A549 (cell line): ENCODE results near the gene CASP7. TPM values are rescaled to one million over a fixed set of nuclear protein-coding genes. Genes with fewer than 3 reads are reported as not detected.

Experiments
- CEBPB ChIP-seq, 2 experiments: fragments of >200 bp in 1 of 2; sonication (Bioruptor Twin) in 1 of 2; formaldehyde crosslinking in 1 of 2; IDR thresholded peaks; 2 replicates each; pipeline ENCODE4 v1.6.1; 2012 to 2016
- CHD2 ChIP-seq: fragments of 150-350 bp; IDR thresholded peaks from 2 replicates; pipeline ENCODE4 v1.6.1; 2014; ENCODE audit warnings: low read length; ENCODE audit not compliant: partially characterized antibody
- CHD4 ChIP-seq: fragments of 200-600 bp; sonication (generic); IDR thresholded peaks from 2 replicates; pipeline ENCODE4 v1.6.1; 2016; ENCODE audit warnings: antibody characterized with exemption, mild to moderate bottlenecking, borderline replicate concordance
- CTCF ChIP-seq: fragments of >200 bp; sonication (Bioruptor Twin); formaldehyde crosslinking; IDR thresholded peaks from 3 replicates; pipeline ENCODE4 v1.5.1; 2016
- EHMT2 ChIP-seq: fragments of 200-600 bp; sonication (generic); IDR thresholded peaks from 2 replicates; pipeline ENCODE4 v1.6.1; 2016; ENCODE audit warnings: antibody characterized with exemption, low read depth, mild to moderate bottlenecking, moderate library complexity
- EP300 ChIP-seq, 2 experiments: fragments of >200 bp; sonication (Bioruptor Twin); formaldehyde crosslinking; IDR thresholded peaks; 2 replicates in 1 of 2; 3 replicates in 1 of 2; pipeline ENCODE4 v1.6.1; 2016 to 2017
- ESRRA ChIP-seq: fragments of 150-350 bp; IDR thresholded peaks from 2 replicates; pipeline ENCODE4 v1.6.1; 2014; ENCODE audit warnings: mild to moderate bottlenecking, low read length, borderline replicate concordance
- GATA3 ChIP-seq: IDR thresholded peaks from 2 replicates; pipeline ENCODE4 v1.6.1; 2012; ENCODE audit warnings: borderline replicate concordance
- HES2 ChIP-seq: fragments of >200 bp; sonication (Bioruptor Twin); formaldehyde crosslinking; IDR thresholded peaks from 2 replicates; pipeline ENCODE4 v1.6.1; 2016
- HEYL ChIP-seq: fragments of 250-450 bp; sonication (Bioruptor Pico); IDR thresholded peaks from 2 replicates; pipeline ENCODE4 v1.8.0; 2021; ENCODE audit warnings: mild to moderate bottlenecking, moderate library complexity
- HOXA7 ChIP-seq: fragments of 250-450 bp; sonication (Bioruptor Pico); IDR thresholded peaks from 2 replicates; pipeline ENCODE4 v1.5.0; 2020; ENCODE audit warnings: mild to moderate bottlenecking, moderate library complexity
- JUN ChIP-seq, 2 experiments: fragments of >200 bp; sonication (Bioruptor Twin); formaldehyde crosslinking; IDR thresholded peaks; 2 replicates in 1 of 2; 3 replicates in 1 of 2; pipeline ENCODE4 v1.6.1; 2016 to 2017
- KDM1A ChIP-seq: fragments of 200-600 bp; sonication (generic); IDR thresholded peaks from 2 replicates; pipeline ENCODE4 v1.6.1; 2016; ENCODE audit warnings: low read depth, mild to moderate bottlenecking
- KDM5A ChIP-seq: fragments of 200-600 bp; sonication (generic); IDR thresholded peaks from 2 replicates; pipeline ENCODE4 v1.6.1; 2016; ENCODE audit warnings: antibody characterized with exemption, mild to moderate bottlenecking
- MAFK ChIP-seq: fragments of 450-650 bp; IDR thresholded peaks from 2 replicates; pipeline ENCODE4 v1.6.1; 2014; ENCODE audit not compliant: partially characterized antibody
- NR3C1 ChIP-seq: fragments of >200 bp; sonication (Bioruptor Twin); formaldehyde crosslinking; IDR thresholded peaks from 3 replicates; pipeline ENCODE4 v1.6.1; 2017
- PHF8 ChIP-seq: fragments of 200-600 bp; sonication (generic); IDR thresholded peaks from 2 replicates; pipeline ENCODE4 v1.6.1; 2016; ENCODE audit warnings: low read depth, mild to moderate bottlenecking, antibody characterized with exemption, moderate library complexity, borderline replicate concordance
- RARB ChIP-seq: fragments of 250-450 bp; sonication (Bioruptor Pico); IDR thresholded peaks from 2 replicates; pipeline ENCODE4 v1.8.0; 2021; ENCODE audit warnings: mild to moderate bottlenecking, moderate library complexity
- SREBF2 ChIP-seq: fragments of 450-650 bp; IDR thresholded peaks from 2 replicates; pipeline ENCODE4 v1.6.1; 2014; ENCODE audit warnings: mild to moderate bottlenecking, moderate library complexity
- TFCP2L1 ChIP-seq: fragments of 250-450 bp; sonication (Bioruptor Pico); IDR thresholded peaks from 2 replicates; pipeline ENCODE4 v1.5.0; 2021; ENCODE audit warnings: mild to moderate bottlenecking
- ZFP36 ChIP-seq: fragments of 450-650 bp; IDR thresholded peaks from 2 replicates; pipeline ENCODE4 v1.6.1; 2014; ENCODE audit warnings: borderline replicate concordance; ENCODE audit not compliant: partially characterized antibody
- ZSCAN20 ChIP-seq: fragments of 250-450 bp; sonication (Bioruptor Pico); IDR thresholded peaks from 2 replicates; pipeline ENCODE4 v1.8.0; 2022; ENCODE audit warnings: mild to moderate bottlenecking, moderate library complexity
- polyA plus RNA-seq, 4 experiments: library from polyadenylated mRNA; depleted of rRNA in 3 of 4; stranded (reverse); fragments of >200 nt; fragmentation: RNase III in 1 of 4; extraction: RNeasy Plus Mini Kit Qiagen cat#74134 plus additional on column Dnase treatment in 1 of 4; gene quantifications; 2 replicates in 3 of 4; 3 replicates in 1 of 4; pipeline ENCODE4 v1.2.3, GENCODE V29; 2011 to 2017
- TF ChIP-seq, protein P1 (sequence below): fragments of 200-600 bp; sonication (generic); IDR thresholded peaks from 2 replicates; pipeline ENCODE4 v1.6.1; 2016; ENCODE audit warnings: antibody characterized with exemption, mild to moderate bottlenecking, moderate library complexity
- TF ChIP-seq, protein P2 (sequence below): fragments of 450-650 bp; IDR thresholded peaks from 2 replicates; pipeline ENCODE4 v1.6.1; 2014; ENCODE audit warnings: antibody characterized with exemption

Gene CASP7
- polyA plus RNA-seq, 2 of the 4 experiments (the other 2 are of a cell fraction): 22.6 to 29.7 TPM

- peak; percentile 31; the same call in 1 of the 3 replicates for TF ChIP-seq CTCF
- TF ChIP-seq TFCP2L1: no peak
- no peak for TF ChIP-seq MAFK
- TF ChIP-seq NR3C1: no peak
- TF ChIP-seq HES2: no peak
- no peak for TF ChIP-seq KDM1A
- TF ChIP-seq EP300 (IDR thresholded peaks at IDR 0.05): no peak
- TF ChIP-seq GATA3: 0 out of 2 replicates have a peak, but pooled peaks have one; percentile 26
- no peak for TF ChIP-seq ZFP36
- TF ChIP-seq HEYL: no peak
- no peak for TF ChIP-seq EHMT2
- TF ChIP-seq, protein P1, sequence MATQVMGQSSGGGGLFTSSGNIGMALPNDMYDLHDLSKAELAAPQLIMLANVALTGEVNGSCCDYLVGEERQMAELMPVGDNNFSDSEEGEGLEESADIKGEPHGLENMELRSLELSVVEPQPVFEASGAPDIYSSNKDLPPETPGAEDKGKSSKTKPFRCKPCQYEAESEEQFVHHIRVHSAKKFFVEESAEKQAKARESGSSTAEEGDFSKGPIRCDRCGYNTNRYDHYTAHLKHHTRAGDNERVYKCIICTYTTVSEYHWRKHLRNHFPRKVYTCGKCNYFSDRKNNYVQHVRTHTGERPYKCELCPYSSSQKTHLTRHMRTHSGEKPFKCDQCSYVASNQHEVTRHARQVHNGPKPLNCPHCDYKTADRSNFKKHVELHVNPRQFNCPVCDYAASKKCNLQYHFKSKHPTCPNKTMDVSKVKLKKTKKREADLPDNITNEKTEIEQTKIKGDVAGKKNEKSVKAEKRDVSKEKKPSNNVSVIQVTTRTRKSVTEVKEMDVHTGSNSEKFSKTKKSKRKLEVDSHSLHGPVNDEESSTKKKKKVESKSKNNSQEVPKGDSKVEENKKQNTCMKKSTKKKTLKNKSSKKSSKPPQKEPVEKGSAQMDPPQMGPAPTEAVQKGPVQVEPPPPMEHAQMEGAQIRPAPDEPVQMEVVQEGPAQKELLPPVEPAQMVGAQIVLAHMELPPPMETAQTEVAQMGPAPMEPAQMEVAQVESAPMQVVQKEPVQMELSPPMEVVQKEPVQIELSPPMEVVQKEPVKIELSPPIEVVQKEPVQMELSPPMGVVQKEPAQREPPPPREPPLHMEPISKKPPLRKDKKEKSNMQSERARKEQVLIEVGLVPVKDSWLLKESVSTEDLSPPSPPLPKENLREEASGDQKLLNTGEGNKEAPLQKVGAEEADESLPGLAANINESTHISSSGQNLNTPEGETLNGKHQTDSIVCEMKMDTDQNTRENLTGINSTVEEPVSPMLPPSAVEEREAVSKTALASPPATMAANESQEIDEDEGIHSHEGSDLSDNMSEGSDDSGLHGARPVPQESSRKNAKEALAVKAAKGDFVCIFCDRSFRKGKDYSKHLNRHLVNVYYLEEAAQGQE: no peak
- no peak for TF ChIP-seq CHD2
- TF ChIP-seq KDM5A: 0 out of 2 replicates have a peak, but pooled peaks have one; percentile 24
- no peak for TF ChIP-seq ESRRA
- TF ChIP-seq, protein P2, sequence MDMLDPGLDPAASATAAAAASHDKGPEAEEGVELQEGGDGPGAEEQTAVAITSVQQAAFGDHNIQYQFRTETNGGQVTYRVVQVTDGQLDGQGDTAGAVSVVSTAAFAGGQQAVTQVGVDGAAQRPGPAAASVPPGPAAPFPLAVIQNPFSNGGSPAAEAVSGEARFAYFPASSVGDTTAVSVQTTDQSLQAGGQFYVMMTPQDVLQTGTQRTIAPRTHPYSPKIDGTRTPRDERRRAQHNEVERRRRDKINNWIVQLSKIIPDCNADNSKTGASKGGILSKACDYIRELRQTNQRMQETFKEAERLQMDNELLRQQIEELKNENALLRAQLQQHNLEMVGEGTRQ: no peak
- no peak for TF ChIP-seq RARB (CRISPR knock-in tag)
- TF ChIP-seq CHD4: no peak
- peak in 1 of 2 experiments; percentile 43; a peak in 1 of 5 replicates for TF ChIP-seq JUN (IDR thresholded peaks at IDR 0.05)
- no peak for TF ChIP-seq ZSCAN20 (CRISPR knock-in tag)
- TF ChIP-seq HOXA7 (CRISPR knock-in tag): no peak
- TF ChIP-seq SREBF2: no peak
- TF ChIP-seq CEBPB (IDR thresholded peaks at IDR 0.05): no peak
- 0 out of 2 replicates have a peak, but pooled peaks have one; percentile 42 for TF ChIP-seq PHF8
Measured at GRCh38 chr10:113679463-113680189, at the start of gene CASP7 (continued).
